D341Med (cell line): ENCODE results near the gene TMEM171.
A peak's percentile ranks its signal among the peaks of the same experiment; 100 is the strongest.

Experiments
- DNase-seq: peaks from one replicate; pipeline ENCODE4 v3.0.0; 2012; ENCODE audit warnings: low spot score

Gene TMEM171

GRCh38 chr5:73121119-73121463 is 716 bp downstream of the TMEM171 start:
- DNase-seq = no peak

- DNase-seq = no peak
Observed at GRCh38 chr5:73122875-73123810, 2.8 kb downstream of the TMEM171 start.

- no peak for DNase-seq
Observed at GRCh38 chr5:73125289-73125688, 4.9 kb downstream of the TMEM171 start.

GRCh38 chr5:73126381-73126780 is 6.0 kb downstream of the TMEM171 start:
- DNase-seq = no peak

DNA sequence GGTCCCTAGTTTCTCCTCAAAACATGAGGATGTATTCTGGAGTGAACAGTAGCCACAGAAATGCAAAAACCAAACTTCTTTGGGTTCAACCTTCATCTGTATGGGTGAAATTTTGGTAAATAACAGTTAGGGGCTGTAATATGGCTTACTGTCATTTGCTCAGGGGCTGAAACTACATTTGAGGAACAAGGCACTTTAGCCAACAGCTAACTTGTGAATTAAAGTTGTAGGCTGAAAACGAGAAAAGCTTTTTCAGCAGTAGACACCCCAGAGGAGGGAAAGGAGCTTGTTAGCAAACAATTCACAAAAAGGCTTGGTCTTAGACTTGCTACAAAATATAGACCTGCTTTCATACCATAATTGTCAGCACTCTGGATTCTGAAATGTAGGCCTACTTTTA is 6.6 kb downstream of the TMEM171 start:
- no peak for DNase-seq

DNA sequence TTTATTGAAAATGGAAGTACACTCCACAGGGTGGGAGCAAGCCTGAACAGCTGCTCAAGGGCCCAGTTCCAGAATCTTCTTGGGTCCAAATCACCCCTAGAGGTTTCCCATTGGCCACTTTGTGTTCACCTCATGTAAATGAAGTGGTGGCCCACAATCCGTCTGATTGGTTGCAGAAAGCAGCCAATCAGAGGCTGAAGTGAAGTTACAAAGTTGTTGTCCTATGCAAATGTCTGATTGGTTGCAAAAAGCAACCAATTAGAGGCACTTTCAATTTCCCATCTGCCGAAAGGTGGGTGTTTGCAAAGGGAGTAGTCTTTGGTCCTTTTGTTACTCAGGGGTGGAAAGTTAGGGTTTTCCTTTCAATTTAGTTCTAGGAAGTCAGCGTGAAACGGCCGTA is 8.8 kb downstream of the TMEM171 start:
- no peak for DNase-seq

DNA sequence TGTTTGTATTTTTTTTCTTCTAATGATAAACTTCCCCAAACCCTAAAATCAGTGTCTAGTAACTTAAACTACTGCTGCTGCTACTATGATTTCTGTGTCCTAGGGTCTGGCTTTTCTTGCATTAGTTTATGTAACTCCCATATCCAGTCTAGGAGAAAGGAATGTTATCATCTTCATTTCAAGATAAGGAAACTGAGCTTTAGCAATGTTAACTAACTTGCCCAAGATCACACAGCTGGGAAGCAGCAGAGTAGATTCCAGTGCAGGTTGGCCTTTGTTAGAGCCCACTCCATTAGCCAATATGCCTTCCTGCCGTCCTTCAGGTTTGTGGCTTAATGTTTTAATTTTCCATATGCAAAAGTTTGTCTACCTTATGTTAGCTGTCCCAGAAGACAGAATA is 10.4 kb downstream of the TMEM171 start:
- no peak for DNase-seq

GRCh38 chr5:73131711-73132425 is 11.5 kb downstream of the TMEM171 start:
- no peak for DNase-seq

DNA sequence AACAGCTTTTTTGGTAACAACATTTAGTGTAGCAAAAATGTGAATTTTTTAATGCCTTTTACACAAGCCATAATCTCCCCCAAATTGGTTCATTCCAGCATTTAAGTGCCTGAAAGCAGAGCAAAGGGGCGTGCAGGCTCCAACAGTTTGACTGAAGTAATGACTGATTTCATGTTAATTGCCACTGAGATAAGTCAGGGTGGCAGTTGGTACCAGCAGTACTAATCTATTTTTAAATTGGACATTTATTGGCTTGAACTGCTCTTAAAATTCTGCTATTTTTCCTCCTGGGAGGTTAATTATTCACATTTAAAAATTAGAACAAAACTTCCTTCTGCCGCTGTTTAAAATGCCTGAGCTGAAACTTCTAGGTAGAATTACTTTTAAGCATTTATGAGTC is 12.4 kb downstream of the TMEM171 start:
- DNase-seq = no peak

DNA sequence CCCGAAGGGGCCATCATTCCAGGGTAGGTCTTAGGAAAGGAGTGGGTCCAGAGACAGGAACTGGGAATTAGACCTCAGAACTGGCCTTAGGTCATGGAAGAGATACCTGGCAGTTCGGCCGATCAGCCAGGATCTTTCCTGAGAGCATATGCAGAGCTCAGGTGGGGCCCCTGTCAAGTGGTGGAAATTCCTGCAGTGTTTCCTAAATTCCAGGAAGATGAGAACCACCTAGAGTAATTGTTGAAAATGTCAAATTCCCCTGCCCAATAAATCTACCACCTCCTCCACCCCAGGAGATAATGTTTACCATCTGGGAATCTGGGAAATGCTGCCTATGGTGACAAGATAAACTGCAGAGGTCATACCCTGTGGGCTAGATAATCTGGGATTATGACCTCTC is 14.6 kb downstream of the TMEM171 start:
- no peak for DNase-seq

- peak; percentile 57 for DNase-seq
Observed at GRCh38 chr5:73135429-73136054, 15.2 kb downstream of the TMEM171 start.

DNA sequence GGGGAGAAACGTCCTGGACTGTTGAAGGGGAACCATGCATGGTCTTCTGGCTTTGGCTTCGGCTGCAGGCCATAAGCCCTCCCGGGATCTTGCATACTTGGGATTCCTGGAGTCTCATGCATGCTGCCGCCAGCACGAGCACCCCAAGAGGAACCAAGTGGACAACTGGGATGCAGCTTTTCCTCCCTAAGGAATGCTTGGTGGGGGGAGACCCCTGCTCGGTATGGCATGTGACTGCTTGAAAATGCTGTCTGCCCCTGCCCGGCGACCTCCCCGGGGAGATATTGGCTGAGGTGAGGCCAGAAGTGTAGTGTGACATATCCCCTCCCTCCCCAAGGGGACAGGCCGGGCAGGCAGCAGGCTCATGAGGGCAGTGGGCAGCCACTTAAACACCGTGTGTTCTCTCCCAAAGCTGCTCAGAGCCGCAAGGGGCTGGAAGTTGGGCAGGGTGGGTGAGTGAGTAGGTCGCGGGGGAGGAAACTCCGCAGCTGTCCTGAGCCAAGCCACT is 15.7 kb downstream of the TMEM171 start:
- DNase-seq = no peak

DNA sequence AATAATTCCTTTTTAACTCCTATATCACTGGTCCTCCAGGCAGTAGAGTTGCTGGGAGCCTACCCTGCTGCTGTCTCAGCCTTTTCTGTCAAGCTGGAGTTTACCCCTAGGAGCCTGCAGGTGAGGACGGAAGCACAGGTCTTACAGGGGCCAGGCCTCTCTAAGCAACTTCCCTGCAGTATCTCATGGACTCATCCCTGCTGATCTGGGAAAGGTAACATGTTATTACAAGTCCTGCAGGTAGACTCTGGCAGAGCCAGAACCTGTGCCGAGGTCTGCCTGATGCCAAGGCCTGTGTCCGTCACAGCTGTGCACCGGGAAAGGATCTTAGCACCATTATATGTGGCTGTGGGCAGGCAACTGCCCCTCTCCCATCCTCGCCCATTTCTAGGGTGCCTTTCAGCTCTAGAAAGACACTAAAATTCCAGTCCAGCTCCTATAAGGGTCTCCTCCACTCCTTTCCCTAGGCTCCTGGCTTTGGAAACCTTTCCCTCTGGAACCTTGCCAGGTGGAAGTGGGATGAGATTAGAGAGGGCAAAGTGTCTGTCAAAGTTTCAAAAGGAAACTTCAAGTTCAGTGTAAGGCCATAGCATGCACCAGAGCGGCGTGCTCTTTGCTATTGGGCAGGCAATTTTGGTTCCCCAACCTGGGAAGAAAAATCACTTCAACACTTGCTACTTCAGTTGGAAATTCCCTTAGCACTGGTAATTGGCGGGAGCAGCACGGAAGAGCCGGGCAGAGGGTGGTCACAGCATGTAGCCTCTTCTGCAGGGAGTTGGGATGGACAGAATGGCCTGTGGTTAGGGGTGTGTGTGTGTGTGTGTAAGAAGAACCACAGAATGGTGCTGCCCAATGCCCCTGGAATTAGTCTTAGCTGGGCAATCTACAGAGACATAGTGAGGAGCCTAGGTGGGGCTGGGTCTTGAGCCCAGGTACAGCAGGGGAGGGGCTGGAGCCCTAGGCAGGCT is 17.5 kb downstream of the TMEM171 start:
- DNase-seq = no peak

DNA sequence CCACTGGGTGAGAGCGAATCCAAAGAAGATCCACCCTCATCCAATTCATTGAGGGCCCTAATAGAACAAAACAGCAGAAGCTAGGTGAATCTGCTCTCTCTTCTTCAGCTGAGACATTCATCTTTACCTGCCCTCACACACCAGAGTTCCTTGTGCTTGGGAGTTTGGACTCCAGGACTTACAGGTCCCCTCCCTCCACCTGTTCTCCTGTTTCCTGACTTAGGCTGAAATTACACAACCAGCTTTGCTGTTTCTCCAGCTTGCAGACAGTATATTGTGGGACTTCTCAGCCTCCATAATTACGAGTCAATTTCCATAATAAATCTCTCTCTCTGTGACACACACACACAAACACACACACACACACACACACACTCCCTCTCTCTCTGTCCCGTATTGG is 19.1 kb downstream of the TMEM171 start:
- DNase-seq = no peak

DNA sequence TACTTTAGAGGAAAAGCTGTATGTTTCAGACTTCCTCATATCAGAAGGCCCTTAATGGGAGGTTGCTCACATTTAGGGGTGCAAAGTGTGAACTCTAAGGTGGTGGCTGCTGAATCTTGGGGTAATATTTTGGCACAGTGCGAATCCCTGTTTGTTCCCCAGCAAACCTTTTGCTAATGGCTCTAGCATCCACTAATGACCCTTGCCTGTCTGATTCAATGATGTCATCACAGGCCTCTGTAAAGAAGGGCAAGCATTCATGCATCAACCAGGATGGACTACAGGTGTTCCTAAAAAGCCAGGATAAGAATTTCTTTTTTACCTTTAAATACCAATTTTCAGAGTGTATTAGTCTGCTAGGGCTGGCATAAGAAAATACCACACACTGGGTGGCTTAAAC is 20.4 kb downstream of the TMEM171 start:
- DNase-seq = no peak

- no peak for DNase-seq
Observed at GRCh38 chr5:73142035-73142434, 21.7 kb downstream of the TMEM171 start.

DNA sequence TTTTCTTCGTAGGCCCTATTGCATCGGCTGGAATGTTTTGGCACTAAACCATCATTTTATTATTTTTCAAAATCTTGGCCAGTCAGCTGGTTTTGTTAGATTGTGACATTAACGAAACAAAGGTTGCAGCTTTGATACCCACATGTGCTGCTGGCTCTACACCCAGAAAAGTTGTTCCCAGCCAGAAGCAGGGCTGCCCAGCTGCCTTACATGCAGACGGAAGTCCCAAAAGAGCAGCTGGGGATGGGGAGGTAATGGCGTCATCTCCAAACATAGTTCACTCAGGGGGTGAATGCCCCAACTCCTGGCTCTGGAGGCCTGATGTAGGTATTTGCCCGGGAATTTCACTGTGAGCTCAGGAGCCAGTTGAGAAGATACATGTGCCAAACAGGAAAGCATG is 23.3 kb downstream of the TMEM171 start:
- no peak for DNase-seq

GRCh38 chr5:73149540-73149939 is 29.2 kb downstream of the TMEM171 start:
- DNase-seq = no peak

DNA sequence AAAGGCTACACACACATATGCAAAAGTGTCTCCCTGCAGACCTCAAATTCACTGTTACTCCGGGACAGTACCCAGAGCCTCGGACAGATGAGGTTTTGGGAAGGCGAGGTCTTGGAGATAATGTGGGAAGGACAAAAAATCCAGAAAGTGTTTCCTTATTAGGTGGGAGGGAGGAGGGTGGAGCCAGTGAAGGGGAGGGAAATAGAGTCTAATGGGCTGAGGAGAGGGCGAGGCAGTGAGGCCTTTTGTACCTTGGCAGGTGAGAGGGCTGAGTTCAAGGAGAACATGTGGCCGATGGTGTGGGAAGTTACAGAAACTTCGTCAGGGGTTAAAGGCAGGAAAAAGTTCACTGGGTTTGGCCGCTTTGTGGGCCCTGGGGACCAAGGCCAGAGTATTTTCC is 30.5 kb downstream of the TMEM171 start:
- DNase-seq = no peak

- DNase-seq = no peak
Observed at GRCh38 chr5:73151766-73152410, 31.5 kb downstream of the TMEM171 start.
